Activated T-cell treated with anti-CD3 and anti-CD28 coated beads, Interleukin-2, amount 50 U/mL, for 72 hours (primary cell): Measurements from ENCODE around the gene RAB22A. TPM values are rescaled to one million over a fixed set of nuclear protein-coding genes. Genes with fewer than 3 reads are reported as not detected.

Experiments used
- ATAC-seq, 2 donors: fragments of 150-1000 bp; cut with Tn5 transposase; replicated peaks in 1 of 2; 2 replicates each; pipeline ENCODE4 v1.10.0; 2021; ENCODE audit warnings: moderate library complexity in 2 of 2, mild to moderate bottlenecking in 1 of 2
- DNase-seq, 2 donors: peaks; one replicate each; pipeline ENCODE4 v3.0.0; 2021 to 2022; ENCODE audit warnings: mixed read lengths in 1 of 2
- H3K27ac Mint-ChIP-seq: one replicate; pipeline ENCODE4 v1.8.0; 2022; ENCODE audit warnings: mild to moderate bottlenecking, moderate library complexity, mixed read lengths
- H3K27me3 Mint-ChIP-seq: one replicate; pipeline ENCODE4 v1.8.0; 2022; ENCODE audit warnings: low read depth, mixed read lengths
- H3K36me3 Mint-ChIP-seq, 2 donors: one replicate each; pipeline ENCODE4 v1.8.0; 2022; ENCODE audit warnings: mixed read lengths in 2 of 2, mild to moderate bottlenecking in 1 of 2; ENCODE audit not compliant: insufficient read depth in 2 of 2
- H3K4me1 Mint-ChIP-seq: one replicate; pipeline ENCODE4 v1.8.0; 2022; ENCODE audit warnings: low read depth, mixed read lengths
- H3K4me3 Mint-ChIP-seq, 2 donors: one replicate each; pipeline ENCODE4 v1.8.0; 2022; ENCODE audit warnings: mild to moderate bottlenecking in 2 of 2, mixed read lengths in 2 of 2, moderate library complexity in 2 of 2
- H3K9me3 Mint-ChIP-seq, 2 donors: one replicate each; pipeline ENCODE4 v1.8.0; 2022; ENCODE audit warnings: mixed read lengths in 2 of 2
- total RNA-seq, 2 donors: library from RNA; stranded (reverse); gene quantifications; one replicate each; pipeline ENCODE4 v1.2.3, GENCODE V29; 2022

Gene RAB22A
- total RNA-seq, 2 donors from 2014 or later: 12.3 to 13.2 TPM

DNA sequence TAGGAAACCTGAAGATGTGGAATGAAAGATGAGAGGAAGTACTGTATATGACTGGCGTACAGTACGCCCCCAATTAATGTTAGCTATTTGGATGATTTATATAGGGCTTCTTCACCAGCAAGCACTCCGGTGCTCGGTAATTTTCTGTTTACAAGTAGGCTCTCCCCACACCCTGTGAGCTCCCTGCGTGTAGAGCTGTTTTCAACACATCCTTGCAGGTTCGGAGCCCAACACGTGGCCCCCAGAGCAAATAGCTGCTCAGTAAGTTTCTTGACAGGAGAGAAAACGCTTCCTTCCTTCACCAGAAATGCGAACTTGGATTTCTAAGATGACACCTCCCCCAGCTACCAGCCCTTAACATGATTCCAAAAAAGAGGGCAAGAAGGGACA lies 1.2 kb upstream of the RAB22A start:
- Mint-ChIP-seq H3K36me3 (peaks cover 2 to 11% of the 10 kb centered on the region in 2 donors), H3K4me3 (peak overlapping the region; percentile 82 to 86), H3K9me3 (no peaks in the 10 kb centered on the region), H3K4me1 (peaks cover 75% of the 10 kb centered on the region), H3K27ac (peak overlapping the region; percentile 86), H3K27me3 (no peaks in the 10 kb centered on the region)
- ATAC-seq (no peak), DNase-seq (no peak)

- peak; percentile 12 to 61 for DNase-seq
- no peaks in the 10 kb centered on the region for H3K27me3 Mint-ChIP-seq
Measured at GRCh38 chr20:58308680-58309527, 611 bp upstream of the RAB22A start.

GRCh38 chr20:58310291-58310782 lies 822 bp downstream of the RAB22A start:
- ATAC-seq: no peak
- H3K4me3 Mint-ChIP-seq: peak overlapping the region; percentile 88 to 89
- peaks cover 9 to 19% of the 10 kb centered on the region in 2 donors for H3K36me3 Mint-ChIP-seq
- peaks cover 80% of the 10 kb centered on the region for H3K4me1 Mint-ChIP-seq
- H3K9me3 Mint-ChIP-seq: no peaks in the 10 kb centered on the region
- no peaks in the 10 kb centered on the region for H3K27me3 Mint-ChIP-seq
- no peak for DNase-seq
- peak overlapping the region; percentile 77 for H3K27ac Mint-ChIP-seq

More at GRCh38 chr20:58308680-58309527, 611 bp upstream of the RAB22A start:
- Mint-ChIP-seq H3K36me3 (peaks cover 4 to 17% of the 10 kb centered on the region in 2 donors), H3K9me3 (no peaks in the 10 kb centered on the region), H3K4me1 (peaks cover 76% of the 10 kb centered on the region), H3K4me3 (peak overlapping the region; percentile 82 to 86), H3K27ac (peak overlapping the region; percentile 86)
- ATAC-seq: peak; percentile 22 to 32

DNA sequence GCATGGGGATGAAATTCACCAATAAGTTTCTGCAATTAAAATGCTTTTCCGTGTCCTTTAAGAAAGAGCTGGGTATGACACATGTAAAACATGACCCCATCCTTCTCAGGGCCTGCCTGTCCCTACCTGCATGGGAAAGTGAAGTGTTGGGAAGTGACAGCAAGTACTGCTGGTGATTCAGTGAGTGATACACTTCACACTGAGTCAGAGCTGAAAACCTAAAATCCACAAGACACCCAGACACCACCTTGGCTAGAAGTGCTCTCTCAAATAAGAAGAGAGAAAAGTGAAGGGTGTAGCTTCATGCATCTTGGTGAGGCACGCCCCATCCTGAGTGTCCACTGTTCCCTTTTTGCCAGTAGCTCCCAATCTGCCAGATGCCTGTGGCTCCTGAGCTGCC lies 3.3 kb downstream of the RAB22A start:
- ATAC-seq (peak; percentile 75), DNase-seq (peak; percentile 49 to 53)
- Mint-ChIP-seq H3K9me3 (no peaks in the 10 kb centered on the region), H3K4me1 (peaks cover 73% of the 10 kb centered on the region), H3K27me3 (no peaks in the 10 kb centered on the region), H3K4me3 (peak overlapping the region; percentile 70 to 72), H3K27ac (peak overlapping the region; percentile 71), H3K36me3 (peaks cover 9 to 36% of the 10 kb centered on the region in 2 donors)

GRCh38 chr20:58313396-58313795 lies 3.9 kb downstream of the RAB22A start:
- Mint-ChIP-seq H3K9me3 (no peaks in the 10 kb centered on the region), H3K27me3 (no peaks in the 10 kb centered on the region), H3K4me3 (peak overlapping the region; percentile 70 to 72), H3K27ac (peak overlapping the region; percentile 71), H3K36me3 (peaks cover 9 to 36% of the 10 kb centered on the region in 2 donors), H3K4me1 (peaks cover 67% of the 10 kb centered on the region)
- DNase-seq: peak; percentile 18 to 29
- ATAC-seq: peak; percentile 11 to 34

DNA sequence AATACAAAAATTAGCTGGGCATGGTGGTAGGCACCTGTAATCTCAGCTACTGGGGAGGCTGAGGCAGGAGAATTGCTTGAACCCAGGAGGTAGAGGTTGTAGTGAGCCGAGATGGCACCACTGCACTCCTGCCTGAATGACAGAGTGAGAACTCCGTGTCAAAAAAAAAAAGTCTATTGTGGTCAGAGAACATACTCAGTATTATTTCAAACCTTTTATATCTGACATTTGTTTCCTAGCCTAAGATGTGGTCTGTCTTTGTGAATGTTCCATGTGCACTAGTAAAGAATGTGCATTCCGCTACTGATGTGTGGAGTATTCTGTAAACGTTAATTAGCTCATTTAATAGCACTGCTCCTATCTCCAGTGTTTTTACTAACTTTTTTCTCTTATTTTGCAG lies 11.7 kb downstream of the RAB22A start:
- ATAC-seq (no peak), DNase-seq (no peak)
- H3K9me3 Mint-ChIP-seq: no peaks in the 10 kb centered on the region
- H3K36me3 Mint-ChIP-seq: peaks cover 2 to 24% of the 10 kb centered on the region in 2 donors
- no peak overlapping the region for H3K4me3 Mint-ChIP-seq
- H3K27me3 Mint-ChIP-seq: no peaks in the 10 kb centered on the region
- H3K4me1 Mint-ChIP-seq: peaks cover 47% of the 10 kb centered on the region
- no peak overlapping the region for H3K27ac Mint-ChIP-seq

DNA sequence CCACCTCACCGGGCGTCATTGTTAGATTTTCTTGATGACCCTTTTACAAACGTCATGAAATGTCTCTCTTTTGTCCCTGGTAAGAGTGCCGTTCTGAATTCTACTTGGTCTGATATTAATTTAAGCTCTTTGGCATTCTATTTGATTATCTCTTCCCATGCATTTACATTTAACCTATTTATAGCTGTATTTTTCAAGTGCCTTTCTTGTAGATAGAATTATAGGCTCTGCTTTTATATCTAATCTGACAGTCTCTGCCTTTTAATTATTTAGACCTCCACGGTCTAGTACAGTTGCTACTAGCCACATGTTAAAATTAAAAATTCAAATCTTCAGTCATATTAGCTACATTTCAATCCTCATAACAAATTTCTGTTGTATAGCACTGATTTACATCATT lies 12.6 kb downstream of the RAB22A start:
- H3K4me1 Mint-ChIP-seq: peaks cover 48% of the 10 kb centered on the region
- no peak for ATAC-seq
- peaks cover 2 to 16% of the 10 kb centered on the region in 2 donors for H3K36me3 Mint-ChIP-seq
- H3K27me3 Mint-ChIP-seq: no peaks in the 10 kb centered on the region
- no peak for DNase-seq
- H3K9me3 Mint-ChIP-seq: no peaks in the 10 kb centered on the region
- no peak overlapping the region for H3K27ac Mint-ChIP-seq
- no peak overlapping the region for H3K4me3 Mint-ChIP-seq

DNA sequence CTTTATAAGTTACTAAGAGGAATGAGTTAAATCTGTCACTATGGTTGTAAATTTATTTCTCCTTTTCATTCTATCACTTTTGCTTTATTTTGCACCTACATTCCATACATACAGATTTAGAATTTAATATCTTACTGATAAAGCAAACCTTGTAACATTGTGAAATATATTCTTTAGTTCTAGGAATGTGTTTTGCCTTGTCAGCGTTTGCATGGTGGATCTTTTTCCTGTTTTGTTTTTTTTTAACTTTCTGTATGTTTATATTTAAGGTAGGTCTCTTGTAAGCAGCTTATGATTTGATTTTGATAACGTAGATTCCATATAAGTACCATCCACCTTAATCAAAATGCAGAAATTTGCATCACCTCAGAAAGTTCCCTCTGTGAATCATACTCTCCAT lies 16.4 kb downstream of the RAB22A start:
- ATAC-seq: no peak
- Mint-ChIP-seq H3K4me1 (peaks cover 52% of the 10 kb centered on the region), H3K27ac (peak overlapping the region; percentile 87), H3K36me3 (peaks cover 0 to 5% of the 10 kb centered on the region in 2 donors), H3K4me3 (no peak overlapping the region), H3K9me3 (no peaks in the 10 kb centered on the region), H3K27me3 (no peaks in the 10 kb centered on the region)
- no peak for DNase-seq

GRCh38 chr20:58327211-58327610 lies 17.7 kb downstream of the RAB22A start:
- H3K27ac Mint-ChIP-seq: no peak overlapping the region
- H3K4me1 Mint-ChIP-seq: peaks cover 49% of the 10 kb centered on the region
- DNase-seq (no peak), ATAC-seq (no peak)
- H3K36me3 Mint-ChIP-seq: peaks cover 0 to 12% of the 10 kb centered on the region in 2 donors
- H3K4me3 Mint-ChIP-seq: no peak overlapping the region
- no peaks in the 10 kb centered on the region for H3K9me3 Mint-ChIP-seq
- H3K27me3 Mint-ChIP-seq: no peaks in the 10 kb centered on the region

GRCh38 chr20:58328836-58329235 lies 19.3 kb downstream of the RAB22A start:
- DNase-seq: no peak
- H3K27ac Mint-ChIP-seq: no peak overlapping the region
- peaks cover 42% of the 10 kb centered on the region for H3K4me1 Mint-ChIP-seq
- no peaks in the 10 kb centered on the region for H3K9me3 Mint-ChIP-seq
- no peak for ATAC-seq
- H3K36me3 Mint-ChIP-seq: peaks cover 0 to 14% of the 10 kb centered on the region in 2 donors
- H3K27me3 Mint-ChIP-seq: no peaks in the 10 kb centered on the region
- H3K4me3 Mint-ChIP-seq: no peak overlapping the region

DNA sequence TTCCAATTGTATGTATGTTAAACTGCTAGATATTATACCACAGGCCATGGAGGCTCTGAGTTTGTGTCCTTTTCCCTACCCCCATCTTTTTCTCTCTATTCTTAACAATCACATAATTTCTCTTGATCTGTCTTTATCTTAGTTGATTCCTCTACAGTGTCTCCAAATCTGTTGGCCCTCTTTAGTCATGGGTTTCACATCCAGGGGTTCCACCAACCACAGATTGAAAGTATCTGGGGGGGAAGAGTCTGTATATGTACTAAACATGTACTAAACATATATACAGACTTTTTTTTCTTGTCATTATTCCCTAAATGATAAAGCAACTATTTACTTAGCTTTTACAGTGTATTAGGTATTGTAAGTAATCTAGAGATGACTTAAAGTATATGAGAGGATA lies 20.2 kb downstream of the RAB22A start:
- Mint-ChIP-seq H3K9me3 (no peaks in the 10 kb centered on the region), H3K27me3 (no peaks in the 10 kb centered on the region), H3K4me1 (peaks cover 38% of the 10 kb centered on the region), H3K4me3 (peak overlapping the region in 1 of 2 donors; percentile 1), H3K27ac (peak overlapping the region; percentile 83), H3K36me3 (peaks cover 0 to 10% of the 10 kb centered on the region in 2 donors)
- ATAC-seq: peak in 1 of 2 donors; percentile 33
- DNase-seq: no peak

DNA sequence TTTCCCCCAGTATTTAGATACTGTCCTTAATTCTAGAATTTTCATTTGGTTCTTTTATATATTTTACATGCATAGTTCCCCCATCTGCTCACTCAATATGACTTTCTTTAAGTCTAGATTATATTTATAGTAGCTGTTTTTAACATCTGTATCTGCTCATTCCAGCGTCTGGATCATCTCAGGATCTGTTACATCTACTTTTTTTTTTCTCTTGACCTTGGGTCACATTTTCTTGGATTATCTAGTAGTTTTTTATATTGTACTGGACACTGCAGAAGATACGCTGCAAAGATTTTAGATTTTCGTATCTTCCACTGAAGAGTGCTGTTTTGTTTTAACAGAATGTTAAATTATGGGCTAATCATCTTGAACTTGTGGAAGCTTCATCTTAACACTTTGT lies 20.7 kb downstream of the RAB22A start:
- Mint-ChIP-seq H3K27ac (no peak overlapping the region), H3K27me3 (no peaks in the 10 kb centered on the region), H3K4me3 (no peak overlapping the region), H3K36me3 (peaks cover 0 to 10% of the 10 kb centered on the region in 2 donors), H3K4me1 (peaks cover 37% of the 10 kb centered on the region), H3K9me3 (no peaks in the 10 kb centered on the region)
- DNase-seq (no peak), ATAC-seq (no peak)

GRCh38 chr20:58330687-58331086 lies 21.2 kb downstream of the RAB22A start:
- Mint-ChIP-seq H3K9me3 (no peaks in the 10 kb centered on the region), H3K27ac (no peak overlapping the region), H3K4me1 (peaks cover 33% of the 10 kb centered on the region), H3K36me3 (peaks cover 0 to 10% of the 10 kb centered on the region in 2 donors), H3K4me3 (no peak overlapping the region), H3K27me3 (no peaks in the 10 kb centered on the region)
- ATAC-seq (no peak), DNase-seq (no peak)
